ENCODE measurements around the gene MKNK1.

DNA sequence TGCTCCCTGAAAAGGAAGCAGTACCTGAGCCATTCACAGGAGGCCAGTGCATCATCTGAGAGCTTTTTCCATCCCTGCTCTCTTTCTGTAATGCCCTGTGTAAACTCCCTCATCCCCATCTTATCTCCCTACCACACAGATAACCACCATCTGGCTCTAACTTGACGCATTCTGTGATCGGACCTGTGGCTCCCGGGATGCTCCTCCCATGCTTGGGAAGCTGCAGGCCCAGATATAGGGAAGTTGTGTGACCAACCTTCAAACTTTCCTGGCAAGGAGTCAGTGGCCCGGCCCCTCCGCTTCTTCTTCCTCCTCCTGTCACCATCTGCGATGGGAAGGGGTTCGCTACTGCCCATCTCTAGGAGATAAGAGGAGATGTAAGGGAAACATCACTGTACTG, 21.1 kb downstream of the MKNK1 start:
- no peak for TF ChIP-seq ZBTB1 (tag by site-specific recombination; IDR thresholded peaks at IDR 0.05)
- TF ChIP-seq ZNF169 (tag by site-specific recombination; IDR thresholded peaks at IDR 0.05), result no peak
- TF ChIP-seq, protein P1, sequence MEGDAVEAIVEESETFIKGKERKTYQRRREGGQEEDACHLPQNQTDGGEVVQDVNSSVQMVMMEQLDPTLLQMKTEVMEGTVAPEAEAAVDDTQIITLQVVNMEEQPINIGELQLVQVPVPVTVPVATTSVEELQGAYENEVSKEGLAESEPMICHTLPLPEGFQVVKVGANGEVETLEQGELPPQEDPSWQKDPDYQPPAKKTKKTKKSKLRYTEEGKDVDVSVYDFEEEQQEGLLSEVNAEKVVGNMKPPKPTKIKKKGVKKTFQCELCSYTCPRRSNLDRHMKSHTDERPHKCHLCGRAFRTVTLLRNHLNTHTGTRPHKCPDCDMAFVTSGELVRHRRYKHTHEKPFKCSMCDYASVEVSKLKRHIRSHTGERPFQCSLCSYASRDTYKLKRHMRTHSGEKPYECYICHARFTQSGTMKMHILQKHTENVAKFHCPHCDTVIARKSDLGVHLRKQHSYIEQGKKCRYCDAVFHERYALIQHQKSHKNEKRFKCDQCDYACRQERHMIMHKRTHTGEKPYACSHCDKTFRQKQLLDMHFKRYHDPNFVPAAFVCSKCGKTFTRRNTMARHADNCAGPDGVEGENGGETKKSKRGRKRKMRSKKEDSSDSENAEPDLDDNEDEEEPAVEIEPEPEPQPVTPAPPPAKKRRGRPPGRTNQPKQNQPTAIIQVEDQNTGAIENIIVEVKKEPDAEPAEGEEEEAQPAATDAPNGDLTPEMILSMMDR (tag by site-specific recombination; IDR thresholded peaks at IDR 0.05), result no peak

Measured in HEK293 (cell line).